Hepatic stellate cell (primary cell): Measurements from ENCODE around the gene ARHGEF11.

Source experiments
- DNase-seq: peaks from one replicate; pipeline ENCODE4 v3.0.0; 2011; ENCODE audit warnings: low spot score

The ARHGEF11 gene

GRCh38 chr1:156999596-157000320 is 45.8 kb downstream of the ARHGEF11 start:
- no peak for DNase-seq

DNA sequence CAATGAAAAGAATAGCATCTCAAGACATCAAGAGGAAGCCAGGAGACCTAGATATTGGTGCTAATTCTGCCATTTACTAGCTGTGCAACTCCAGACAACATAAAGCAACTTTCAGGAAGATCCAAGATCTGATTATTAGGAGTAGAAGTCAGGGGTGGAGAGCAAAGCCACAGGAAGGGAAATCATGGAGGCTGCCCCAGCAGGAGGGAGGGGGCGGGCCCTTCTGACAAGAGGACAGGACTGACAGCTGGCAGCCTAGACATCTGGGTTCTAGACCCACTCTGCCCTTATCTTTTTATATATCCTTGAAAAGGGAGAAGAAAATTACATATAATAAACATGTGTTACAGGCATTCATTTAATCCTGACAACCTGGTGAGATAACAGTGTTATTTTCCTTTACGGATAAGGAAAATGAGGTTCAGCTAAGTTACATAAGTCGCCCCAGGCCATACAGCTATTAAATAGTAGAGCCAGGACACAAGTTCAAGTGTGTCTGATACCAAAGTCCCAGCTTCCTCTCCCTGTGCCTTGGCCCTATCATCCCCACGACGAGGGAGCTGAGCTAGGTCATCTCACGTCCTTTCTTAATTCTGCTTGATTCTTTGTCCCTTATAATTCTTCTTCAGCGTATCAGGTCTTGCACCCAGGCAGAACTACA is 46.6 kb downstream of the ARHGEF11 start:
- DNase-seq, result no peak

GRCh38 chr1:156998301-156998700 is 47.2 kb downstream of the ARHGEF11 start:
- DNase-seq, result no peak

DNA sequence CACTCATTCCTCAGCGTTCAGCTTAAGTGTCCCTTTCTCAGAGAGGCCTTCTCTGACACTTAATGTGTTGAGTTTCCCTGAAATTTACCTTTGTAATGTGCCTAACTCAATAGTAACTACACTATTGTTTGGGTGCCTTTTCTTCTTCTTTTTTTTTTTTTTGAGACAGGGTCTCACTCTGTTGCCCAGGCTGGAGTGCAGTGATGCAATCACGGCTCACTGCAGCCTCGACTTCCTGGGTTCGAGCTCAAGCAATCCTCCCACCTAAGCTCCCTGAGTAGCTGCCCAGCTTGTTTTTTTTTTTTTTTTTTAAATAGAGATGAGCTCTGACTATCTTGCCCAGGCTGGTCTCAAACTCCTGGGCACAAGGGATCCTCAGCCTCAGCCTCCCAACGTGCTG is 50.1 kb downstream of the ARHGEF11 start:
- no peak for DNase-seq

DNA sequence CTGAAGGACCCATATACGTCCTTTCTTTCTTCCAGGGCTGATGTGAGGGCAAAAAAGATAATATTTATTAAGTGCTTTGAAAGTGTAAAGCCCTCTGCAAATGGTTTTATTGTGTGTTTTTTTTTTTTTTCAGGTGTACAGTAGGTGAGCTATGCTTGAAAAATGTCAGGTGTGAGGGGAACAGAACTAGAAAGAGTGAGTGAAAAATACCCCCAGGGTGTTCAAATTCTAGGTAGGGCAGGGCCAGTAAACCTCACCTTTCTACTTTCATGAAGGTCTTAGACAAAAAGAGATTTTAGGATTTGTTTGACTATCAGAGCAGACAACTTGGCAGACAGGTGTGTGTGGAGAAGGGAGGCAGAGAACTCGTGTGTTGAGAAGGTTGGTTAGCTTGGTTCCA is 51.3 kb downstream of the ARHGEF11 start:
- DNase-seq, result no peak

- no peak for DNase-seq
Measured at GRCh38 chr1:156993426-156994147, 52.0 kb downstream of the ARHGEF11 start.

GRCh38 chr1:156992215-156992614 is 53.3 kb downstream of the ARHGEF11 start:
- DNase-seq, result no peak

GRCh38 chr1:156987715-156988114 is 57.8 kb downstream of the ARHGEF11 start:
- no peak for DNase-seq

DNA sequence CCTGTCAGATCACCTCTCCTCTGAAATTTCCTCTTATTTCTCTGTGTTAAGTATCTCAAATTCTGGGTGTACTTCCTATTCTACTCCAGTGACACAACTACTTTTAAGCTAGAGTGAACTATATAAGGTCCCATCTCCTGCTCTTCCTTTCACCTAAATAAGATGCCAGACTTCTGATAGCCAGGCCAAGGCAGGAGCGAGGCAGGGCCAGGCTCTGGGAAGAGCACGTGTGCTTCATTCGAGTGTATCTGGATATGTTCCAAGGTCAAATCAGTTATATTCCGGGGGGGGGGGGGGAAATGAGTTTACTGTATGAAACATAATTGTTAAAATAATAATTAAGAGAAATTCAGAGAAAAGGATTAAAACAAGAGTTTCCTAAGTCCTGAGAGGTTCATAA is 65.0 kb downstream of the ARHGEF11 start:
- DNase-seq, result no peak

- no peak for DNase-seq
Measured at GRCh38 chr1:156975084-156975483, 70.5 kb downstream of the ARHGEF11 start.

DNA sequence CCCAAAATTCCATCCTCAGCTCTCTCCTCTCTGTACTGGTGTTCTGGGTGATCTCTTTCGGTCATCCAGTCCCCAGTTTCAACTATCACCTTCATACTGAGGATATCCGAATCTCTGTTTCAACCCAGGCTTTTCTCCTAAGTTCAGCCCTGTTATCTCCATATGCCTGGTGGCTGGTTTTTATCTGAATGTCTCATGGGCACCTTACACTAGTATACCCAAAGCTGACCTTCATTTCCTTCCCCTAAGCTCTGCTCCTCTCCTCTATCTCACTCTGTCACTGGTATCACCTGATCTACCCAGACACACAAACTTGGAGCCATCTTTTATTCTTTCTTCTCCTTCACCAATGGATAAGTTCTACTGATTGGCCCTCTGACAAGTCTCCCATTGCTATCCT is 72.1 kb downstream of the ARHGEF11 start:
- no peak for DNase-seq

DNA sequence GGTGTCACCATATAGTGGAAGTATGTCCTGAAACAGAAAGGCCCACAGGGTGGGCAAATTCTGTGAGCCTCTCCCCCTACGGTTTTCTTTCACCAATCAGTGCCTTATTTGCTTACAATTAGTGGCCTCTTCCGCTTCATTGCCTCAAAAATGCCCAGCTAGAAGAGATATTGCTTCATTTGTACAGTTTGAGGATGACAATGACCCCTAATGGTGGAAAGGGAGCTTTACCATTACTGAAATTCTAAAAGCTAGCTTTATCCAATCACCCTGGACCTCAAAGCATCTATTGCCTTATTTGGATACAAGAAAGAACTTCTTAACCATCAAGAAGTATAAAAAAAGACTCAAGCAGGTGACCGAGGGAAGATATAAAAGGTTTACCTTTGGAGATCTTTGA is 75.5 kb downstream of the ARHGEF11 start:
- DNase-seq, result peak; percentile 35

GRCh38 chr1:156969496-156969895 is 76.0 kb downstream of the ARHGEF11 start:
- DNase-seq, result no peak

- DNase-seq, result no peak
Measured at GRCh38 chr1:156964441-156964840, 81.1 kb downstream of the ARHGEF11 start.

- no peak for DNase-seq
Measured at GRCh38 chr1:156963621-156964020, 81.9 kb downstream of the ARHGEF11 start.

GRCh38 chr1:156961709-156962108 is 83.8 kb downstream of the ARHGEF11 start:
- DNase-seq, result no peak

DNA sequence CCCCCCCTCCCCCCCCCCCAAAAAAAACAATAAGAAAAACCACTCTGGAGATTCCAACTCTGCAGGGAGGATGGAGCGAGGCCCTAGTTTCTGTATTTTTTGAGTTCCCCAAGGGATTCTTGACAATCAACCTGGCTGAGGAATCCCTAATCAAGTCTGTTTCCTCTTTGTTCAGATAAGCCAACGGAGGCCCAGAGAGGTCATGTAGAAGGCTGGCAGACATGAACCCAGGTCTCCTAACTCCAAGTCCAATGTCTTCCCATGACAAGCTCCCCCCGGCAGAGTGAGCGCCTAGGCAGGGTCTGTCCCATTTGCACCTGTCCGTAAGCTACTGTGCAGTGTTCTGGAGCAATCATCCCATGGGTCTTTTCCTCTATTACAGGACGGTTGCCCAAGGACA is 85.6 kb downstream of the ARHGEF11 start:
- DNase-seq, result no peak

- no peak for DNase-seq
Measured at GRCh38 chr1:156959414-156959813, 86.1 kb downstream of the ARHGEF11 start.

DNA sequence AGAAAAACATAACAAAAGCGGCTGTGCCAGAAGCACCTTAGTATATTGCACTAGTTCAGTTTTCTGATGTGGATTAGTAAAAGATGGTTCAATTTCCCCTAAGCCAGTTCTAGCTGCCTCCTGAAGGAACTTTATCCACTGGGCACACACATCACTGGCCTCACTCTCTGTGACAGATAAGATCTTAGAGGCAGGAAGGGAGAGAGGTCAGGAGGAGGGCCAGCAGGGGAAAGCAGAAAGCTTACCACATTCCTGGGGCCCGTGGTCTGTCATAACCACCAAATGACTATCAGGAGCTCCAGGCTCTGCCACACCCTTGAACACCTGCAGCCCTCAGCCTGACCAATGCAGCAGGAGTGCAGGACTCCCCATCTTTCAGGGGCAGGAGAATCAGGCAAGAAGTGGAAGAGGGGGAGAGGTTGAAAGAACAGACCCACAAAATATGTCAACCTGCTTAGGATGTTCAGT is 87.3 kb downstream of the ARHGEF11 start:
- no peak for DNase-seq

DNA sequence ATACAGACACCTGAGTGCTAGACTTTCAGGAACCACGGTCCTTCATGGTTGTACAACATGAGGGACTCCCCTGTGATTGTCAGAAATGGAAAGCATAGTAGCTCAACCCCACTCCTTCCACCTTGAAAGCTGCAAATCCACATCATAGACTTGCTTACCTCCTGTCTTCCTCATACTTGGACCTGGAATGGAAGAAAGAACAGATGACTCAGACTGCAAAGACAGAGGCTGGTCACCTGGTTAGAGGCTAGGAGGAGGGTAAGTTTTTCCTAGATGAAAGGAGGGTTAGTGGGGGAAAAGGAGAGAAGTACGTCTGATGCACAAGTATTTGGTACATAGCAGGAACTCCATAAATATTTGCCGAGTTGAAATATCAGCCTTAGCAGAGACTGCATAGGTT is 87.9 kb downstream of the ARHGEF11 start:
- DNase-seq, result no peak

- no peak for DNase-seq
Measured at GRCh38 chr1:156956333-156956732, 89.2 kb downstream of the ARHGEF11 start.

GRCh38 chr1:156953571-156953970 is 92.0 kb downstream of the ARHGEF11 start:
- DNase-seq, result no peak

DNA sequence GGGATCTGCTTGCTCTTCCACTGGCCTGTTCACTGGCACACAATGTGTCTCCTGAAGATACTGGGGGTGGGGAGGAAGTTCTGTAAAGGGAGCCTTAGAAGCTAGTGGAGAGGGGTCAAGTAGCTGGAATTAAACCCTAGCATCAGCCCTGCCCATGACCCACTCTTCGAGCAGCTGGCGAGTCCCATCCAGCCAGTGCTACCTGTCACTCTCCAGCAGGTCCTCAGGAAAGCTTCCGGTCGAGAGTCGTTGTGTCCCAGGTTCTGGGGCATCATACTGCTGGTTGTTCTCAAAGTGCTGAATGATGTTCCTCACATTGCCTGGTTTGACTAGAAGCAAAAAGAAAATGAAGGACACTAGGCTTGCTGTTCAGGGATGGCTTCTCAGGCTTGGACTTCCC is 94.2 kb downstream of the ARHGEF11 start:
- no peak for DNase-seq
